Measurements from ENCODE around the gene DOCK11.

The DOCK11 gene

DNA sequence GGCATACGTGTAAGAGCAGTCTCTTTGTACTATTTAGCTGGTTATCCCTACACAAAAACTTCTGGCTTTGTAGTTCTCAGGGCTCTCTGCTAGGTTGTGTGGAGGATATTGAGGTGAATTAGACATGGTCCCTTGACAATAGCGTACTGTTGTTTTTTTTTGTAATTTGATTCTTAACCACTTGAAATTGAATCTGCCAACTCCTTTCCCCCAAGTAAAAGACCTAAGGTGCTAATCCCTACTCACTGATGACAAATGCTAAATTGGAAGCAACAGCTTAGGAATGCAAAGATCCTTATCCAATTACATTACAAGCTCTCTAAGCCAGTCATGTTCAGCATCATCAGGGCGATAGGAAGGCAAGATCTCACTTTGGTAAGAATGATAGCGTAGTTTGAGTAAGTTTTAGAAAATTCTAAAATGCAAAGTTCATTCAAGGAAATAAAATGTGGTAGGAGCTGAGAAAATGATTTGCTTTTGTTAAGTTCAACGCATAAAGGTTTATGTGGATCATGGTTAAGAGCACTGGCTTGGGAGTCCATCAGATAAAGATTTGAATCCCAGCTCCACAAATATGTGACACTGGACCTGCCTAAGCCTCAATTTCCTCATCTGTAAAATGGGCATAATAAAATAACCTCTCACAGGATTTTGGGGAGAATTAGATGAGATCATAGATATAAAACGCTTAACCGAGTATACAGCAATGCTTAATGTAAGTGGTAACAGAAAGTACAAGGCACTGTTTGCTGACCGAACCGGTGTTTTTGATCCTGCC, 39.3 kb downstream of the DOCK11 start:
- no peak for DNase-seq

DNA sequence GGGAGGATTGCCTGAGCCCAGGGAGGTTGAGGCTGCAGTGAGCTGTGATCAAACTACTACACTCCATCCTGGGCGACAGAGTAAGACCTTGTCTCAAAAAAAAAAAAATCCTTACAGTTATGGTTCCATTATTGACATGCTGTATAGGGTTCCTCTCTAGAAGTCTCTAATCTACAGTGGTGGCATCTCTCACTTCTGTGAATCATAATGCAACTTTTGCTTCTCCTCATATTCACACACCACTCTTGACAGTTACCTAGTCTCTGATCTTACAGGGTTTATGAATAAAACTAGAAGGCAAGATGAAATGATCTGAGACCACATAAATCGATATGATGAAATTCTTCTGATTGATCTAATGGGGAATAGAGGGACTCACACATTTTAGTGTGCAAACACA, 40.6 kb downstream of the DOCK11 start:
- DNase-seq, result peak; percentile 78

DNA sequence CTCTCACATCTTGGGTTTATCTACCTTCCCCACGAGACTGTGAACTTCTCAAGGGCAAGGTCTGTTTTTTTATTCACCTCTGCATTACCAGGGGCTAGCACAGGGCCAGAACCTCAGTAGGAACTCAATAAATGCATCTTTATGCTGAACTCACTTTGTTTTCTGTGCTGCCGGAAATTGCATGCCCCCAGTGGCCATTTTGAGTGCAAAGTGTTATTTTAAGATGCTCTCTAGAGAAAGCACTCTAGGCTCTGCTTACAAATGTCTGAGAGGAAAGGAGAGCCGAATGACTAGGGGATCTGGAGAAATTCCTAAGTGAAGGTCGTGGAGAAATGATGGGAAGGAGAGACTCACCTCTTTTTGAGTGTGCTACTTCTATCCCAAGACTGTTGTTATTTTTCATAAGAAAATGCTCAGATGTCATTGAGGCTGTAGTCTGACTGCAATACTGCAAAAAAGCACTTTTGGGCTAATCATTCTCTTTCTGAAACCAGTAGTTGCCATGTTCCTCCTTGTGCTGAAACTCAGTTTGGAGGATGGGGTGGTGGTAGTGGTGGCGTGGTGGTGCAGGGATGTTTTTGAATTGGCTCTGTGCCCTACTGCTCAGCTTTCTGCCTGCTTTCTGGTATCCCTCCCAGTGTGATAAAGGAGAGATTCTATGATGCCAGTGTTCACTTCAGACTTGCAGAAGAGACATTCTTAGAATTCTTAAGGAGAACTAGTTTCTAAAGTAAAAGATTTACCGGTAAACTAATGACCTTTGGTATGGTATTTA, 41.3 kb downstream of the DOCK11 start:
- peak; percentile 63 for DNase-seq

DNA sequence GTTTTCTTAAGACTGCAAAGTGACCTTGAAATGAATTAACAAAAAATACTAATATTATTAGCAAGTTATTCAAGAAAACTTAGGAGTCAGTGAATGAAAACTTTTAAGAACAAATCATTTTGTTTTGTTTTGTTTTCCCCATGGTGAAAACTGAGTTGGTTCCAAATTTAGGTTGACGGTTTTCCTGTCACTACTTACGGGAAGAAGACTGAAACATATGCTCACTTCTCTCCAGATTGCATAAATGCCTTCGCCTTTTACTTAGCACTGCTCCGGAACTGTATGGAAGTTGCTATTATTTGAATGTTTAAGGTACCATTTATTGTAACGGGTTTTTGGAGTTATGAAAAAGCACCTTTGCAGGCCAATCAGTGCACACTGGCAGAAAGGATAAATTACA, 42.8 kb downstream of the DOCK11 start:
- no peak for DNase-seq

DNA sequence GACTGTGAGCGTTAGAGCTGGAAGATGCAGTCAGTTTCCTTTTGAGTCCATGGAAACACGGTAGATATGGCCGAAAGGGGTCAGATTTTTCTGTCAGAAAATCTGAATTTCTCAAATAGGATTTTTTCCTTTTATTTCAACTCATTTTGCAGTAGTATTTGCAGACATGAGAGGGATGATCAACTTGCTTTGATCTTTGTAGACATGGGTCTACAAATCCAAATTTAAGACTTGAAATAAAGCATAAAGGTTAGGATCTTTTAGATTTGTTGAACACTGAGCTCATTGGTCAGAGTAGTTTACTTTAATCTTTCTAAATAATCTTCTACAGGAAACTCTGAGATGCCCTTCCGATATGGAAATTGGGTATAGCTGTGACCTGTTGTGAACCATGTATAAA, 44.7 kb downstream of the DOCK11 start:
- DNase-seq, result no peak

DNA sequence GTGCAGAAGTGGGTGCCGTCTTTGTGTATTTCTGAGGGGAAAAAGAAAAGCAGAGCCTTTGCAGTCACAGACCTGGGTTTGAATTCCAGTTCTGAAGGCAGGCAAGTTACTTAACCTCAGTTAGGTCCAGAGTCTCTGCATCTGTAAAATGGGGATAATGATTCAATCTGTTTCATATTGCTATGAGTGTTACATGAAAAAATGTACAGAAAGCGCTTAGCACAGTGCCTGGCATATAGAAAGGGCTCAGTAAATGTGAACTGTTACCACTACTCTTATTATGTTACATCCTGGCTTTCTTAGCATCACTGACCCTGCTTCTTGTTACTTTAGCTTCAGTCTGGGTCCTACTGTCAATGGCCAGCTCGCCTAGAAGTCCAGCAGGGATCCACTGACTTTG, 45.9 kb downstream of the DOCK11 start:
- DNase-seq, result peak; percentile 22

DNA sequence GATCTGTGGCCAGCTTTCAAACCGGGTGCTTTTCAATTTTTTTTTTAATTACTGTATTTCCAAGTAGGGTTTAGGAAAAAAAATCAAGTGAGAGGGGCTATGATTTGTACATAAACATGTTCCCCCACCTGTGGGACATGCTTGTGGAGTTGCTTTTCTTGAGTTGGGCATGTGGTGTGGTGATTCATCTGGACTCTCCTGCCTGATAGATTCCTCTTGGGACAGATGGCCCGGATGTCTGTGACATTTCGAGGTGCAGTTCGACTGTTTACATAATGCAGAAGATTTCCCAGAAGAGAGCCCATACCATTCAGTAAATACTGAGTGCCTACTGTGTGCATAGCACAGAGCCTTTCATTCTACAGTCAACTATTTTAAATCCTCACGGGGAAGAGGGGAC, 49.9 kb downstream of the DOCK11 start:
- DNase-seq, result no peak

DNA sequence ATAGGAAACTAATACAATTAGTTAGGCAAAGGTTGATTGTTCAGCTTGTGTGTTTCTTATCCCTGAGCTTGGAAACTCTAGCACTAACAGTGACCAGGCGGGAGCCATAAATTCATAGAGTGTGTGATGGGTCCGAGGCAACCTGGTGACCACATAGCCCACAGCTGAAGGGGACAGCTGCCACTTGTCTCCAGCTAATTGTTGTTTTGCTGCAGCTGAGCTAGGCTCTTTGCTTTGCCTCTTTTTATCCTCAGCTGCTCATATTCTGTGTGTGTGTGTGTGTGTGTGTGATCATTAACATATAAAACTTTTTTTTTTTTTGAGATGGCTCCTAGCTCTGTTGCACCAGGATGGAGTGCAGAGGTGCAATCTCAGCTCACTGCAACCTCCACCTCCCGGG, 53.2 kb downstream of the DOCK11 start:
- DNase-seq, result no peak

DNA sequence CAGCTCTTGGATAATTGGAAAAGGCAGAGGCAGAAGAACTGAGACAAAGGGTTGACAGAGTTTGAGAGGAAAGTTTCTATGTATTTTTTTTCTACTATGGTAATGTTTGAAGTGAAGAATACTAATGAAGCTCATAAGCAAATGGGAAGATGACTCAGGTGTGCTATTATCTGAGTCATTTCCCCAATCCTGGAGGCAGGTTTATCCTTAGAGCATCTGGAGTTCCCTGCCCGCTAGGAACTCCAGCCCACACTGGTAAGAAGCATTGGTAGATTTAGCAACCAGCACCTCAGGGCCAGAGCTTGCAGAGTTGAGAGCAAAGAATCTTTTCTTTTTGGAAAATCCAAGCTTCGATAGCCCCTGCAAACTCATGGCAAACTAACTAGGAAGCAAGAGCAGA, 55.2 kb downstream of the DOCK11 start:
- DNase-seq, result no peak

DNA sequence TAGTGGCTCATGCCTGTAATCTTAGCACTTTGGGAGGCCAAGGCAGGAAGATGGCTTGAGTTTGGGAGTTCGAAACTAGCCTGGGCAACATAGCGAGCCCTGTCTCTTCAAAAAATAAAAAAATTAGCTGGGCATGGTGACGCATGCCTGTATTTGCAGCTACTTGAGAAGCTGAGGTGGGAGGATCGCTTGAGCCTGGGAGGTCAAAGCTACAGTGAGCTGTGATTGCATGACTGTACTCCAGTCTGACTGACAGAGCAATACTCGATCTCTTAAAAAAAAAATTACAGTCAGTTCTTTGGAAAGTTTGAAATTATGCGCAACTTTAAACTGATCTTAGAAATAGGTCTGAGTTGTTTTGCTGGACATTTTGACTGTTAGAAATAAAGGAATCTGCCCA, 55.8 kb downstream of the DOCK11 start:
- no peak for DNase-seq

DNA sequence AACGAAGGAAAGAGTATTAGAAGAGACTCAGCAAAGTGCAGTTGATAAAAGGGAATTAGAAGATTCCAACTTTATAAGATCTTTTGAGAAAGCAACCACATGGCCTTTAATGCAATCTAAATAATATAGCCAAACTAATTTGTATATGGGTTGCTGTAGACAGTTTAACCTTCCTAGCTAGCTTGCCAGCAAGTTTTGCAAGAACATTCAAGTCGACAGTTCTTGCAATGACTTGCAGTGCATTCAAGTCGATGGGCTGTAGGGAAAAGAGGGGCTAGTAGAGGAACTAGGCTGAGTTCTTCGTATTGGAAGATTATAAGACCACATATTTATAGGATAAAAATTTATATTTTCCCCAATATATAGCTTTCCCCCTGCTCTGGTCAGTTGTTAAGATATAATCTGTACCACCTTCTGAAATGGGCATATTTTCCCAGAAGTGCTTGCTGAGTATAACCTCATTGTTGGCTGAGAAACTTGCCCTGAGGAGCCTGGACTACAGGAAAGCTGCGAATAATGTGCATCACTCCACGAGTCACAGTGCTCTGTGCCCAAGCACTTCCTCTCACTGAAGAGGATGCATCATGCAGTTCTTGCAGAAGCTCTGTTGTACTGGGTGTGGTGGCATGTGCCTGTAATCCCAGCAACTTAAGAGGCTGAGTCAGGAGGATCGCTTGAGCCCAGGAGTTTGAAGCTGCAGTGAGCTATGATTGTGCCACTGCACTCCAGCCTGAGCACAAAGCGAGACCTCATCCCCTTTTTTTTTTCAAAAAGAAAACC, 56.7 kb downstream of the DOCK11 start:
- peak; percentile 26 for DNase-seq

DNA sequence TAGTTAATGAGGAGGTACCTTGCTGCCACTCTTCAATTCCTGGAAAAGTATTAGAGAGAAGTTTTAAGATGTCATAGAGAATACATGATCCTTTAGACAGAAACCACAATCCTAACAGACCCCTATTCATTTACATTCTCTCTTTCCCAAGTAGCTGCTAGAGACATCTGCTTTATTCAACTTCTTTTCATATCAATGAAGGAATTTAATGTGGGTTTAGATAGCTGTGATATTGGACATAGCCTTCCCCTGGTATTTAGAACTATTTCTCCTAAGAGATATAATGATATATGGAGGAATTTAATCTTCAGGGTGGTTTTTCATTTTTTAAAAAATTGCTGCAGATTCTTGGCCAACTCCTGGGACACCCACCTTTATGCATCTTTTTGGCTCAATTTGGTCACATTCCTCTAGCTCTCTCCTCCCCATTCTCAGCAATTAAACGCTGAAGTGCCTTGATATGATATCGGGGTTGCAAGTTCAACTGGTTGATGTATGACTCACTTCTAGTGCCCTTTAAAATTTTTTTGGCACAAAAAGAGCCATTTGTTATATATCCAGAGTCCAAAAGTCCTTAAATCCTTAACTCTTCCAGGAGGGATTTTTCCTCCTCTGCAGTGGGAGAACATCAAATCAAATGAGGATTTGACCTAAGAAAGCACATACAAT, 57.6 kb downstream of the DOCK11 start:
- no peak for DNase-seq

DNA sequence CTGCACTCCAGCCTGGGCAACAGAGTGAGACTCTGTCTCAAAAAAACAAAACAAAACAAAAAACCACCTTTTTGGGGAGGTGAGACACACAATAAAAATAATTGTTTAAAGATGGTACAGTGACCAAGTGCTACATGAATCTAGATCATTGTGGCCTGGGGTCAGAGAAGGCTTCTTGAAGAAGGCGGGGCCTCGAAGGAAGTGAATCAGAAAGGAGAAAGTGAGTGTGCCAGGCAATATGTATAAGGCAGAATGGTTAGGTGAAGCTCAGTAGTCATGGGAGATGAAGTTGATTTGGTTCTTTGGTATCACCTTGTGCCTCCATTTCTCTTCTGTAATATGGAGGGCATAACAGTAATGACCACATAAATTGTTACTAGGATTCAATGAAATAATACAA, 58.9 kb downstream of the DOCK11 start:
- peak; percentile 17 for DNase-seq

DNA sequence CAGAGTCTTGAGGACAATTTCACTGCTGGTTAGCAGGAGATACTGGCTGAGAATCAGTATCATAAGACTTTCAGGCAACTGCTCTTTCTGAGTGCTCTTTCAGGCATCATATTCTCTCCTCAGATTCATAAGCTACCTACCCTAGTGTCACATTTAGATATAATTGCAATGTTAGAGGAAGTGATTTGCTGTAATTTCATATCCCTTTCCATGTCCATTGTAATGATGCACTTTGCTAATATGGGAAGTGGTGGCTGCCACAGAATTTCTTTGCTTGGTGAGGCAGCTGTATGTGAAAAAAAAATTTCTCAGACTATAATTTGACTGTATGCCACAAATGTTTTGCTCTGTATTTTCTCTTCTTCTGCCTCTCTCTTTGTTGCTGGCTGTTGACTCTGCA, 63.3 kb downstream of the DOCK11 start:
- no peak for DNase-seq

DNA sequence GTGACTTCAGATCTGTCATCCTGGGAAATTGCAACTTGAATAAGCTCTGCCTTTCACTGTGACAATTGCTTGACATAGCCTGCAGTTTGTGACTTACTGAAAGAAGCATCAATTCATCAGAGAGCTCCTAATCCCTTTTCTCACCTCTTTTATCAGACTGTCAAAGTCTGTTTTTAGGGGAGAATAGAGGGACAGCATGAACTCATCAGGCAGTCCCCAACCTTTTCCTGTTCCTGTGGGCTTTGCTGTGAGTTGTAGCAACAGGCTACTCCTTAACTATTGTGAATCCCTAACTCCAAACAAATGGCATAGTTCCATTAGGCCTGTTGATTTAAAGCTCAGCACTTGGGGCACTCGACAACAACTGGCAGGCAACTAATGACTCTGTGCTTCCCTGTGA, 64.9 kb downstream of the DOCK11 start:
- no peak for DNase-seq

DNA sequence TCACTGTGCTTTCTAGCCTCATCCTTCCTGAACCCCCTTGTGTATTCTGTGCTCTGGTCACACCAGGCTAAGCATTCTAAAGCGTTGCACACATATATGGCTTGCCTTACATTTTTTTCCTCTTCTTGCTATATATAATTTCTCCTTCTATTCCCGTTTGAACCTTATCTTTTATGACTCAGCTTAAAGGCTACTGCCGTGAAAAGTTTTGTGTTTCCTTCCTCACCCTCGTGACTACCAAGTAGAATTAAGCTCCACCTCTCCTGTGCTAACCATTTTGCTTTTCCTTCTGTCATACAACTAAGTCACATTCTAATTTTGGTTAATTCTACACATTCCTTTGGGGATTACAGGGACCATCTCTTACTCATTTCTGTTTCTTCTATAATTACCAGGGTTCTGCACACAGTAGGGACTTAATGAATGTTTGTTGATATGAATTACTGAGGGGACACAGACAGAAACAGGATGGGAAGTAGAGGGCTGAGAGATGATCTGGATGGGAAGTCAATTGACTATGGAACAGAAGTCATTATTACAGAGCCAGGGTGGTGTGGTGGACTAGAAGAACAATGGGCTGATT, 67.1 kb downstream of the DOCK11 start:
- DNase-seq, result no peak

DNA sequence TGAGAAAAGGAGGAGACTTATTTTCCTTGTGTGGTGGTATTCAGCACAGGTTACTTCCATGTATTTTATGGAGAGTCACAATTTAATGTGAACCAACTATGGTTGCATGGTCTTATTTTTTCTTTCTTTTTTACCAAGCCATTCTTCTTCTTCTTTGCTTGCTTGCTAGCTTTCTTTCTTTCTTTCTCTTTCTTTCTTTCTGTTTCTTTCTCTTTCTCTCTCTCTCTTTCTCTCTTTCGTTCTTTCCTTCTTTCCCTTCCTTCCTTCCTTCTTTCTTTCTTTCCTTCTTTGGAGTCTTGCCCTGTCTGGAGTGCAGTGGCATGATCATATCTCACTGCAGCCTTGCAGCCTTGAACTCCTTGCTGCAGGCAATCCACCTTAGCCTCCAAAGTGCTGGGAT, 68.9 kb downstream of the DOCK11 start:
- no peak for DNase-seq

DNA sequence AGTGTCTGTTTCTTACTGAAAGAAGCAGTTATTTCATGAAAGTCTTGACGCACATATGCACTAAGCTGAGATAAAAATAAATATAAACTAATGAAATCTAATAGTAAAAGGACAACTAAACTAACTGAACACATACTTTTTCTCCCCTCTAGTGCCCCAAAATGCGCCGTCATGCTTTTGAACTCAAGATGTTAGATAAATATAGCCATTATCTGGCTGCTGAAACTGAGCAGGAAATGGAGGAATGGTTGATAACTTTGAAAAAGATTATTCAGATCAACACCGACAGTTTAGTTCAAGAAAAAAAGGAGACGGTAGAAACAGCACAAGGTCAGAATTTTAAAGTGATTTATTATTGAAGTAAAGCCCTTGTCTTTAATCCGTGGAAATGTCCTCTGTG, 70.2 kb downstream of the DOCK11 start:
- DNase-seq, result no peak

DNA sequence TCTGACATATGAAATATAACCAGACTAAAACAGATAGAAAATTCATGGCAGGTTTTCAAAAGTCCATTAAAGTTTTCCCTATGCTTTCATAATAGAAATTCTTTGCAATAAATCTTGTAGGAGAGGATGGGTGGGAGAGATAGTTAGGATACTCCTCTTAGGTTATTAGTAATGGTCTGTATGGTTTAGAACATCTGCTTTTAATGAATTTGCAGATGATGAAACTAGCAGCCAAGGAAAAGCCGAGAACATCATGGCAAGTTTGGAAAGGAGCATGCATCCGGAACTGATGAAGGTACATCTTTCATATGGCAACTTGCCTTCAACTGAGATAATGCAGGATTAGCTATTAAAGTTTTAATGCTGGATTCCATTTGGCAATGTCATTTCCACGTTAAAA, 70.7 kb downstream of the DOCK11 start:
- DNase-seq, result no peak

DNA sequence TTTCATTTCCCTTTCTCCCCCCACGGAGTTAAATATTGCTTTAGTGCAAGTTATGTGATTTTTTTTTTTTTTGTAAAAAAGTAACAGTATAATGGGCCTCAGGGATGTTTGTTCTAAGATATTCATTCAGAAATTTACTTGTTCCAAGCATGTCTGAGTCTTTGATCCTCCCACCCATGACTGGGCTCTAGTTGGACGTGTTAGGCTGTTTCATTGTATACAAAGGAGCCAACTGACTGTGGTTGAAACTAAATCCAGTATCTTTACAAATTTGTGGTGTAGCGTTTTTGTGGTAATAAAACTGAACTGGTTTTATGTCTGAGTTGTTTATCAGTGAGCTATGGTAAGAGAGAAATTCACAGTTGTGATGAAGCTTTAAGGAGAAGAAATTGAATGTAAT, 74.1 kb downstream of the DOCK11 start:
- DNase-seq, result peak; percentile 16

DNA sequence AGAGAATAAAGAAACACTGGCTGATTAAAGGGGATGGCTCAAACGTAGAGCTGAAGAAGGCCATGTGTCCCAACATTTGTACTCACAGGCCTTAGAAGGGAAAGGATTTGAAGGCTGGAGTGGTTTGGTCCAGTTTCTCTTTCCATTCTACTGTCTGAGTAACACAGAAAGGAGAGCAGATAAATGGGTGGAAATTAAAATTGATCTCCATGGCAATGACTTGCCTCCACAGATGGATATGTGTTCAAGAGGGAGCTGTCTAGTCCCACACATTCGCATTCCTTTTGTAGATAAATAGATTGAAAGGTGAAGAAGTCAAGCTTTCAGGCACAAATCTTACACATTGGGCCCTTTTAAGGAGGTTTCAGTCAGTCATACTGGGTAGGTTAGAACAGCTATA, 74.6 kb downstream of the DOCK11 start:
- no peak for DNase-seq

DNA sequence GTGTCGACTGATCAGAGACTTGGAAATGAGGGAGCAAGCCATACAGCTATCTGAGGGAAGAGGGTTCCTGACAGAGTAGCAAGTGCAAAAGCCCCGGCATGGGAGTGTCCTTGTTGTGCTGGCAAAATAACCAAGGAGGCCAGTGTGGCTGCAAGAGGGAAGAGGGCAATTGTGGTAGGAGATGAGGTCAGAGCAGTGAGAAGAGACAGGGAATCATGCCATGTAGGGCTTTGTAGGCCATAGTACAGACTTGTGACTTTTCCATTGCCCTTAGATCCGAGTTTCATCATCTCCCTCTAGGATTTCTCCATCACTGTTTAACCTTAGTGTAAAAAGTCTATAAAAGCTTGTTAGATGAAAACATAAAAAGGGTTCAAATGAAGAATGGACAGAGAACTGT, 76.2 kb downstream of the DOCK11 start:
- no peak for DNase-seq

DNA sequence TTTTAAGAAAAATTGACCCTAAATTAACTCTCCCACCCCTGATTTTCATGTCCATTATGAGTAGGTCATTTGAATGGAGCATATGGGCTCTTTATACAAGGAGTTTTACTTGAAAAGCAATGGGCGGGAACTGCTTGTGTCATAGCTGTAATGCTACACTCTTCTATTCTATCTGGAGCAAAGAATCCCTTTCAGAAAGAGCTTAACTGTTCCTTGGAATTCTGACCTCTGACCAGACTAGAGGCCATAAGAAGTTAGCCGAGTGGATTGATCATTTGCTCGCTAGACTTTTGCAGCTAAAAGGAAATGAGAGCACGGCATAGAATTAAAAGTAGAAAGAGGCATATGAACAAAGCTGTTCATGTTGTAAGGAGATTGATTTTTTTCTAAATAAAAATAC, 79.1 kb downstream of the DOCK11 start:
- DNase-seq, result no peak

Data from activated CD4-positive, alpha-beta T cell treated with anti-CD3 and anti-CD28 coated beads, Interleukin-10, Interleukin-2, amounts not matched to agents 100 ng/mL and 50 ng/mL, durations not matched to agents 16 hours and 8 hours (primary cell).